ENCODE results near the gene MEGF8.

MEGF8 gene

DNA sequence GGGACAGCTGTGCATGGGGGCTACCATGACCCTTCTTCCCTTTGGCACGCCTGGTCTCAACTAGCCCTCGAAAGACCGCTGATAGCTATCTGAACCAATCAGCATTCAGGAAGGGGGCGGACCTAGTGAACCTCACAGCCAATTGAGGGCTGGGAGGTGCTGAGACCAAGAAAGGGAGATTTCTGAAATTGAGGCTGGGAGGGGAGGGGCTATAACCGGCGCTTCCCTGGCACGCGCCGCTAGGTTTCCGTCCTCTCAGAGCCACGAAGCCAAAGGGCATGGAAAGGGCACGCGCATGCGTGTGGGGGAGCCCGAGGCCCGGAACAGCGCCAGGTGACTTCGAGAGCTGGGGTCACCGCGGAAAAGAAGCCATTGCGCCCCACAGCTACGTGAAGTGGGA lies 18.8 kb upstream of the MEGF8 start:
- DNase-seq (ENCODE audit: insufficient read length, low spot score) (no peak), FAIRE-seq (no peak)
- TF ChIP-seq, protein P1, sequence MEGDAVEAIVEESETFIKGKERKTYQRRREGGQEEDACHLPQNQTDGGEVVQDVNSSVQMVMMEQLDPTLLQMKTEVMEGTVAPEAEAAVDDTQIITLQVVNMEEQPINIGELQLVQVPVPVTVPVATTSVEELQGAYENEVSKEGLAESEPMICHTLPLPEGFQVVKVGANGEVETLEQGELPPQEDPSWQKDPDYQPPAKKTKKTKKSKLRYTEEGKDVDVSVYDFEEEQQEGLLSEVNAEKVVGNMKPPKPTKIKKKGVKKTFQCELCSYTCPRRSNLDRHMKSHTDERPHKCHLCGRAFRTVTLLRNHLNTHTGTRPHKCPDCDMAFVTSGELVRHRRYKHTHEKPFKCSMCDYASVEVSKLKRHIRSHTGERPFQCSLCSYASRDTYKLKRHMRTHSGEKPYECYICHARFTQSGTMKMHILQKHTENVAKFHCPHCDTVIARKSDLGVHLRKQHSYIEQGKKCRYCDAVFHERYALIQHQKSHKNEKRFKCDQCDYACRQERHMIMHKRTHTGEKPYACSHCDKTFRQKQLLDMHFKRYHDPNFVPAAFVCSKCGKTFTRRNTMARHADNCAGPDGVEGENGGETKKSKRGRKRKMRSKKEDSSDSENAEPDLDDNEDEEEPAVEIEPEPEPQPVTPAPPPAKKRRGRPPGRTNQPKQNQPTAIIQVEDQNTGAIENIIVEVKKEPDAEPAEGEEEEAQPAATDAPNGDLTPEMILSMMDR (IDR thresholded peaks at IDR 0.05; ENCODE audit: insufficient read depth, missing control alignments): no peak

DNA sequence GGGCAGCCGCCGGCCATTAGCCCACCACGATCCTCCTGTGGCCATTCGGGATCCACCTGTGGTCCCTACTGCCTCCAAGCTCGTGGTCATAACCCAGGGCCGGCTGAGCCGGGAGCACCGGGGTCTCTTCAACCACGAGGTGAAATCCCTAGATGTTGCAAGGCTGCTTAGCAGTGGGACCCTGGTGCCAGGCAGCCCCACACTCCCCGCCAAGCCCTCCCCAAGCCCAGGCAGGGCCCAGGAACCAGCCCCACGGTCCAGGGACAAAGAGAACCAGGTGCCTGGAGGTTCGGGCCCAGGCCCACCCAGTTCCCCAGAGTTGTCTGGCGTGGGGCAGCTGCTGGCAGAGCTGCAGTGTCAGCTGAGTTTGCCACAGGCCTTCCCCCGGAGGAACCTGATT lies 15.7 kb upstream of the MEGF8 start:
- FAIRE-seq (no peak), DNase-seq (ENCODE audit: insufficient read length, low spot score) (no peak)
- TF ChIP-seq, protein P1 (IDR thresholded peaks at IDR 0.05; ENCODE audit: insufficient read depth, missing control alignments): no peak

GRCh38 chr19:42311657-42312056 lies 13.8 kb upstream of the MEGF8 start:
- TF ChIP-seq, protein P1 (IDR thresholded peaks at IDR 0.05; ENCODE audit: insufficient read depth, missing control alignments): peak; percentile 15
- FAIRE-seq (no peak), DNase-seq (ENCODE audit: insufficient read length, low spot score) (no peak)

DNA sequence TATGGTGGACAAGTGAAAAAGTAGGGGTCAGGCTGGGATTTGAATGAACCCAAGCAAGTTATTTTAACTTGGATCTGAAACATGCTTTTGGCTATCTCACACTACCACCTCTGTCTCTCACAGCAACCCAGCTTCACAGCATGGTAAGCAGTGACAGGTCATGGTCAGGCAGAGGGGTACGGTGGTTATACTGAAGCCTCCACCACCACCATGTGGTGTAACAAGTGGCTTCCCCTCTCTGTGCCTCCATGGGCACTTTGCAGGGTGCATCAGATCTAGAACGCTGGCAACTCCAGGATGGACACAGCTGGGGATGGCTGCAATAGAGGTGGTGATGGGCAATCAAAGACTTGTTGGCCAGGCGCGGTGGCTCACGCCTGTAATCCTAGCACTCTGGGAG lies 13.1 kb upstream of the MEGF8 start:
- TF ChIP-seq, protein P1 (IDR thresholded peaks at IDR 0.05; ENCODE audit: insufficient read depth, missing control alignments): no peak
- DNase-seq (ENCODE audit: insufficient read length, low spot score) (no peak), FAIRE-seq (no peak)

GRCh38 chr19:42313096-42313839 lies 12.2 kb upstream of the MEGF8 start, which contains the start of gene TMEM145:
Gene TMEM145, plus strand, starts transcription at chr19:42313309. Its CDS starts 68 bp downstream, at chr19:42313377.
- FAIRE-seq: no peak

GRCh38 chr19:42313840-42314755 lies 11.3 kb upstream of the MEGF8 start:
- FAIRE-seq (no peak), DNase-seq (ENCODE audit: insufficient read length, low spot score) (no peak)
- TF ChIP-seq, protein P1 (IDR thresholded peaks at IDR 0.05; ENCODE audit: insufficient read depth, missing control alignments): no peak

More at GRCh38 chr19:42313096-42313839, 12.2 kb upstream of the MEGF8 start, which contains the start of gene TMEM145:
- DNase-seq (ENCODE audit: insufficient read length, low spot score): peak; percentile 91
- TF ChIP-seq, protein P1 (IDR thresholded peaks at IDR 0.05; ENCODE audit: insufficient read depth, missing control alignments): peak; percentile 8

Data from D721Med (cell line).